ENCODE measurements around the gene CDC42SE2.

The CDC42SE2 gene

DNA sequence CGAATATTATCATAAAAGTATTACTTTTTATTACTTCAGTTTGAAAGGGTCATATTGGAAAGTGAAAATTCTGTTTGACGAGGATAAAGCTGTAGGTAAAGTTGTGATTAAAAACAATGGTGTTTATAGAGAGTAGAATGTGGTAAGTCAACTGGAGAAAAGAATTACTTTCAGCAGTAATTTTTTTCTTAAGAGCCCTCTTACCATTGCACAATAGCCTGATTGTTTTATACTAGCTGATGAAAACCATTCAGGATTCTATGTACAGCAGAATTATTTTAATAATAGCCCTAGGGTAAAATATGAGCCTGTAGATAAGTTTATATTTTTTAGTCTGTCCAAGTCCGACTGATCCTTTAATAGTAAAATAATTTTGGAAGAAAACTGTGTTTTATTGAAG, 16.6 kb downstream of the CDC42SE2 start:
- no peak for DNase-seq

DNA sequence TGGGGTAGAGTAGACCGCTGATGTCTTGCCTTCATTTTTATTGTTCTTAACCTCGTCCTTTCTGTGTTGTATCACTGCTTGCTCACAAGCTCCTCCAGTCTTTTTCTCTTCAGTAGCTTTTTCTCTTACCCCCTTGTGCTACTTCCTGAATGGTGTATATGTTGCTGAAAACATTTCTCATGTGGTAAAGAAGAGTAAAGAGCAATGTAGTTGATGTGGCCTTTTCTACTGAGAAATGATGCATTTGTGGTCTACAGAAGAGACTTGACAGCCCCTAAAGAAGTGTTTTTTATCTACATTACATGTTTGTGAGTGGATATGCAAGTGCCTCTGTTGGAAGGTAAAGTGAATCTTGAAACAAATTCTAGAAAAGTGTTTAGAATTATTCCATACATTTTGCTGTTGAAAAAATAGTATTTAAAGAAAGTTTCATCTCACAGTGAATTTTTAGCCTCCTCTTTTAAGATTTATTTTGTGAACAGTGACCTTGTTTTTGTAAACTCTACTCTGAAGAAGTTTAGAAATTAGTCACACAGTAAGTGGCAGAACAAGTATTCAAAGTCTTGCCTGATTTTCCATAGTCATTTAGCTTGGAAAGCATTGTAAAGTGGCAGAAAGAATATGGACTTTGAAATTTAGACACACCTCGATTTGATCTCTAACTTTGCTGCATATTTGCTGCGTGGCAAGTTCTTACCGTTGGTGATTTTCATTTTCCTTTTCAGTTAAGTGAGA, 17.4 kb downstream of the CDC42SE2 start:
- DNase-seq: no peak

DNA sequence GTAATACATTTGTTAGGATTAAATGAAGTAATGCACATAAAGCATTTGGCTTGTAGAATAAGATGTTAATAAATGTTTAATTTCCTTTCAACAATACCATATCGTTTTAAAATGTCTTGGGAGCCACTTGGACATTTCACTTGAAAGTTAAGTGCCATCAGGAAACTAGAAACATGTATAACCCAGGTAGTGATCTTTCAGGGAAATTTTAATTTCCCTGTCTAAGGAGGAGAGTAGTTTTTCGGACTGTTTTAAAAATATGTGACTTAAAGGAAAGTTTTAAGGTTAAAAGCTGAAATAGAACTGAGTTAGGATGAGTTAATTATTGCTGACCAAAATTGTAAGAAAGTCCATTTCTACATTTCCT, 18.0 kb downstream of the CDC42SE2 start:
- no peak for DNase-seq

DNA sequence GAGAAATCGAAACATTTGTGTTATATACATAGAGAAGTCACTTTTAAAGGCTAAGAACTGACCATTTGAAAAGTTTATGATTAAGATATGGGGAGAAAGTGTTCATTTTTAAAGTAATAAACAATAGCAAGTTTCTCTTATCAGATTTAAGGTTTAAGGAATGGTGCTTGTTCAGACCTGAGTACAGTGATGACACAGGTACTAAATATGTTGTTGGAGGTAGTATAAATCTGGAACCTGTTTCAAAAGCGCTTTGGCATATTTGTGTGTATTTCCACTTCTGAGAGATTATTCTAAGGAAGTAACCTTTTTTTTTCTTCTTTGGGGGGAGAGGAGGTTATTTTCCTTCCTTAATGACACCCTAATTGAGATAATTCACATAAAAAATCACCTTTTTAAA, 18.4 kb downstream of the CDC42SE2 start:
- DNase-seq: no peak

DNA sequence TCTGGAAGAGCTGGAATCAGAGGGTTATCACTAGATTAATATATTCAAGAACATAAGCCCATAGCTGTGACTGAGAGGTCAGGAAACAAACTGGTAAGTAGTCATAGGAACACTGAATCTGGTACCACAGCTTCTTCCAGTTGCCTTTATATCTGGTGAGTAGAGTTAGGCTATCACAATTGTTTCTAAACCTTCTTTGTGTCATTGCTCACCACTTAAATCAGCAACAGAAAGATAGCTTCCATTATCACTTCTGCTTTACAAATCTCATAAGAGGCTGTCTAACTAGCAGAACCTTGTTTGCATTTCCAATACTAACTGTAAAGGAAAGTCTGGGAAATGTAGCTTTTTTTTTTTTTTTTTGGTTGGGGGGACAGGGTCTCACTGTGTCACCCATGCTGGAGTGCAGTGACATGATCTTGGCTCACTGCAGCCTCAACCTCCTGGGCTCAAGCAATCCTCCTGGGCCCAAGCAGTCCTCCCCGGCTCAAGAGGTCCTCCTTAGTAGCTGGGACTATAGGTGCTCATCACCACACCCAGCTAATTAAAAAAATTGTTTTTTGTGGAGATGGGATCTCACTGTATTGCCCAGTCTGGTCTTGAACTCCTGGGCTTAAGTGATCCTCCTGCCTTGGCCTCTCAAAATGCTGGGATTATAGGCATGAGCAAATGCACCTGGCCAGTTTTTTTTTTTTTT, 22.0 kb downstream of the CDC42SE2 start:
- no peak for DNase-seq

DNA sequence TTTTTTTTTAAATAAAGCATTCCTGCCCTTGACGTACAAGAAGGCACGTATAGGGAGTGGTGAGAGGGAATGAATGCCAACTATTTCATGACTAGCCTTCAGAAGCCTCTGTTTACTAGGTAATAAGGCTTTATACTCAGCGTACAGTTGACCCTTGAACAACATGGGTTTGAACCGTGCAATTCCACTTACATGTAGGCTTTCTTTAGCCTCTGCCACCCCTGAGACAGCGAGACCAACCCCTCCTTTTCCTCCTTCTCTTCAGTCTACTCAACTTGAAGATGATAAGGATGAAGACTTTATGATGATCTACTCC, 22.5 kb downstream of the CDC42SE2 start:
- DNase-seq: no peak

DNA sequence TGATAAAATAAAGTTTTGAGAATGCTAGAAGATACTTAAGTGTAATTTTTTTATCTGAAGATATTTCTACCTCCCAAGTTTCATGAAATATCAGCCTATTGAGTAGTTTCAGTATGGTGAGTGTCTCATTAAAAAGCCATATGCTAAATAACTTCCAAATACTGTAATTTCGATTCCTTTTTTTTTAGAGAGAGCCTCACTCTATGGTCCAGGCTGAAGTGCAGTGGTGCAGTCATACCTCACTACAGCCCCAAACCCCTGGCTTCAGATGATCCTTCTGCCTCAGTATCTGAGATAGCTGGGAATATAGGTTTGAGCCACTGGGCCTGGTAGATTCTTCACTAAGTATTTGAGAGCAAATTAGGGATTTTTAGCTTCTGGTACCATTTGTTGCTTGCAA, 24.5 kb downstream of the CDC42SE2 start:
- DNase-seq: no peak

DNA sequence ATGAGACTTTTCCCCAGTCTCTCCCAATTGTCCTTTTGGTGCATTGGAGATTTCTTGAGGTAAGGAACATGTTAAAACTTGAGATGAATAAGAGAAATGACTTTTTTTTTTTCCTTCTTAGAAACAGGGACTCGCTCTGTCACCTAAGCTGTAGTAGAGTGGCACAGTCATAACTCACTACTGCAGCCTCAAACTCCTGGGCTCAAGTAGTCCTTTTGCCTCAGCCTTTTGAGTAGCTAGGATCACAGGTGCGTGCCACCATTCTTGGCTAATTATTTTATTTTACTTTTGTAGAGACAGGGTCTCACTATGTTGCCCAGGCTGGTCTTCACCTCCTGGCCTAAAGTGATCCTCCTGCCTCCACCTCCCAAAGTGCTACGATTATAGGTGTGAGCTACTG, 25.9 kb downstream of the CDC42SE2 start:
- no peak for DNase-seq

DNA sequence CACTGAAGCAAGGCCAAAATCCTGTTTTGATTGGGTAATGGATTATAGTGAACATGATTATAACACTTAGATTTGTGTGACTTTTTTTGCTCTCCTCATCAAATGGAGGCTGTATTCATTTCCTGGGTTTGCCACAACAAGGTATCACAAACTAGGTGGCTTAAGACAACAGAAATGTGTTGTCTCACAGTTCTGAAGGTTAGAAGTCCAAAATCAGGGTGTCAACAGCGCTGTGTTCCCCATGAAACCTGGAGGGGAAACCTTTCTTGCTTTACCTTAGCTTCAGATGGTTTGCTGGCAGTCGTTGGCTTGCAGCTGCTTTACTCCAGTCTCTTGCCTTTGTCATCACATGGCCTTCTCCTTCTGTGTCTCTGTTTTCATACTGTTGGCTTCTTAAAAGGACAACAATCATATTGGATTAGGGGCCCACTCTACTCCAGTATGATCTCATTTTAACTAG, 32.4 kb downstream of the CDC42SE2 start:
- no peak for DNase-seq

DNA sequence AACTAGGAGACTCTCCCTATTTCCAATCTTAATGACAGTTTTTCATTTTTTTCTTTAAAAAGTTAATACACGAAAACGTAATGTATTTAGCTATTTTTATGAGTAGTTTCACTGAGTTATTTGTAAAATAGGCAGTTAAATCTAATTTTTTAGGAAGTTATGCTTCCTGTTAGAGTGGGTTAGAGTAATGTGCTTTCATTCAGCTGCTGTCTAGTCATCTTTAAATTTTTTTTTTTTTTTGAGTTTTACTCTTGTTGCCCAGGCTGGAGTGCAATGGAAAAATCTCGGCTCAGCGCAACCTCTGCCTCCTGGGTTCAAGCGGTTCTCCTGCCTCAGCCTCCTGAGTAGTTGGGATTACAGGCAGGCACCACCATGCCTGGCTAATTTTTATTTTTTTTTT, 34.0 kb downstream of the CDC42SE2 start:
- DNase-seq: no peak

DNA sequence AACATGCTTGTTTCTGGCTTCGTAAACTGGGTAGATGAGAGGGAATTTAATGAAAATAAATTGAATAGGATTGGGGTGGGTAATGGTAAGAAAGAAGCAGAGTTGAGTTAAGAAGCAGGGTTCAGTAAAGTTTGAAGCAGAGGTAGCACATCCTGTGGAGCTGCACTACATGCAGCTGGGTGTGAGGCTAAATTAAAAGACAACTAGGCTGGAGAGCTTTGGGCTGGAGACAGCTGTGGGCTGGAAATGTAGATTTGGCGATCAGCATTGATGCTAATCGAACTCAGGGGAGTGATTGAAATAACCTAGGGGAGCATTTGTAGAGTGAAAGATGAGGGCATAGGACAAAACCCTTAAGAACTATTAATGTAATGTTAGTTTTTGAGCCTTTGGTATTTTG, 35.6 kb downstream of the CDC42SE2 start:
- no peak for DNase-seq

DNA sequence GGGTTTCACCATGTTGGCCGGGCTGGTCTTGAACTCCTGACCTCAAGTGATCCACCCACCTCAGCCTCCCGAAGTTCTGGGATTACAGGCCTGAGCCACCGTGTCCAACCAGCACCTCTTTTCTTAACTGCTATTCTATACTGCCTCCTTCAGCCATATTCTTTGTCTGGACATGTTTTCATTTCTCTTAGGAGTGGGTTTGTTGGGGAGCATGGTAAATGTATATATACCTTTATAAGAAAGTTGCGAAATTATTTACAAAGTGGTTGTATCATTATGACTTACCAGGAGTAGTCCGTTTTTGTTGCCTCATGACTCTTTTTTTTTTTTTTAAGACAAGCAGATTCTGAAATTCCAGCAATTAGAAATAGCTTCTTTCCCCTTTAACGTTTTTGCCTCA, 38.7 kb downstream of the CDC42SE2 start:
- no peak for DNase-seq

DNA sequence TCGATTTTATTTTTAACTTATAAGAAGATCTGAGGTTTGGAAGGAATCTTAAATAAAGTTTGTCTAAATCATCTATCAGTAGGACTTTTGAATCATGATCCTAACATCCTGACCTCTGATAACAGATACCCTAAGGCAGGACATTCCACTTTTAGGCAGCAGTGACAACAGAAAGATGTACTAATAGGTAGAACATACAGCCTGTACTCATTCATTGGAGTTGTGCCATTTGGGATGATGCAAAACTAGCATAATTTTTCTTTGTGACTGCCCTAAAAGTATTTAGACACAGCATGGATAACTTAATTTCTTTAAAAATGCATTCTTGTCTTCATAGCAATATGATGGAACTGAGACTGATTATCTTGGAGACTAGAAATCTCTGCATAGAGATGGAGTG, 39.7 kb downstream of the CDC42SE2 start:
- no peak for DNase-seq

DNA sequence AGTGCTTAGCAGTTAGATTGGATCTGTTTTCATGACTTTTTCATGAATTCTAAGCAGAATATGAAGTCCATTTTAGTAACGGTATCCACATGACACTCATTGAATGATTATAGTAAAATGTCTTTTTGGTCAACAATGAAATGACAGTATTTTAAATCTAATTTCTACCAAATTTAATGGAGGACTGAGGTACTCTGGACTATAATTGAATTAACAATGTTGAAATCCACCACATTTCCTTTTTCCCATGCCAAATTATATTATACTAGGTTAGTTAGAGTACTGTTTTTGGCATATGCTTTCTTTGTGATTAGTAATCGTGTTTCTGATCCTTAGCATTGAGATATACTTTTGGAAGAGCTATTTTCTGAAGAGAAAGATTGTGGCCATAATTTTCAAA, 40.6 kb downstream of the CDC42SE2 start:
- no peak for DNase-seq

DNA sequence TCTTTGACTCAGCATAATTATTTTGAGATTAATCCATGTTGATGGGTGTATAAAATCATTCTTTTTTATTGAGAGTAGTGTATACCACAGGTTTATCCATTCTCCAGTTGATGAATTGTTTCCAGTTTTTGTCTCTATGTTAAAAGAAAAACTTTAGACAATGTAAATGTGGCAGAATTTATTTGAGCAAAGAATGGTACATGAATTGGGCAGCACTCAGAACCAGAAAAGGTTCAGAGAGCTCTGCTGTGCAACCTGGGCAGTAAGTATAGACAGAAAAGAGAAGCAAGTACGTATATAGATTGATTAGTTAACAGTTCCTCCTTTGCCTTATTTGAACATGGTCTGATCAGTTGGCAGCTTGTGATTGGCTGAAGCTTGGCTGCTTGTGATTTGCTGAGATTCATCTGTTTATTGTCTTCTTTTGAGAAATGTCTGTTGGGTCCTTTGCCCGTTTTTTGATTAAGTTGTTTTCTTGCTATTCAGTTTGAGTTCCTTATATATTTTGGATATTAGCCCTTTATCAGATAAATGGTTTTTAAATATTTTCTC, 41.4 kb downstream of the CDC42SE2 start:
- DNase-seq: no peak

DNA sequence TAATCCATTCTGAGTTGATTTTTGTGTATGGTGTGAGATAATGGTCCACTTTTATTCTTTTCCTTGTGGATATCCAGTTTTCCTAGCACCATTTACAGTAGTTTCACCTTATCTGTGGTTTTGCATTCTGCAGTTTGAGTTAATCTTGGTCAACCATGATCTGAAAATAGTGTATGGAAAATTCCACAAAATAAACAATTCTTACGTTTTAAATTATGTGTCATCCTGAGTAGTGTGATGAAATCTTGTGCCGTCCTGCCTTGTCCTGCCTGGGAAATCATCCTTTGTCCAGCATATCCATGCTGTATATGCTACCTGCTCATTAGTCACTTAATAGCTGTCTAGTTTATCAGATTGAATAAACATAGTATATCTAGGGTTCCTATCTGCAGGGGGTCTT, 42.1 kb downstream of the CDC42SE2 start:
- DNase-seq: no peak

DNA sequence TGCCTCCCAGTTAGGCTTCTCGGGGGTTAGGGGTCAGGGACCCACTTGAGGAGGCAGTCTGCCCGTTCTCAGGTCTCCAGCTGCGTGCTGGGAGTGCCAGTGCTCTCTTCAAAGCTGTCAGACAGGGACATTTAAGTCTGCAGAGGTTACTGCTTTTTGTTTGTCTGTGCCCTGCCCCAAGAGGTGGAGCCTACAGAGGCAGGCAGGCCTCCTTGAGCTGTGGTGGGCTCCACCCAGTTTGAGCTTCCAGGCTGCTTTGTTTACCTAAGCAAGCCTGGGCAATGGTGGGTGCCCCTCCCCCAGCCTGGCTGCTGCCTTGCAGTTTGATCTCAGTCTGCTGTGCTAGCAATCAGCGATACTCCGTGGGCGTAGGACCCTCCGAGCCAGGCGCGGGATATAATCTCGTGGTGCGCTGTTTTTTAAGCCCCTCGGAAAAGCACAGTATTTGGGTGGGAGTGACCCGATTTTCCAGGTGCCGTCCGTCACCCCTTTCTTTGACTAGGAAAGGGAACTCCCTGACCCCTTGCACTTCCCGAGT, 48.5 kb downstream of the CDC42SE2 start:
- DNase-seq: peak; percentile 24

DNA sequence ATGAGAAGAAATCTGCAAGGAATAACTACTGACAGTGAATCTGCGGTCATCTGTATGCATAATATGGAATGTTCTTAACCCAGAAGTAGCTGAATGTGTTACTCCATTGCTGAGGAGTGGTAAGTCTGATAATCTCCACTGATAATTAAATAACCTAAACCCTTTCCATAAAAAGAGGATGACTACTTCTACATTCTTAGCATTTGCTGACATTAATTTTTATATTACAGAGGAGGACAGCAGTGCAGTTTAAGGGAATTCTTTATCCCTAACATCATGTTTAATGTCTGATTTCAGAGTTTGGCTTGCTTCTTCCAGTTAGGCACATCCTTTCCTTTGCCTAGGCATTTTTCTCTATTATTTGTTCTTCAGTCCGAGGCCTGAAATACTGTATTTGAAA, 52.2 kb downstream of the CDC42SE2 start:
- DNase-seq: no peak

DNA sequence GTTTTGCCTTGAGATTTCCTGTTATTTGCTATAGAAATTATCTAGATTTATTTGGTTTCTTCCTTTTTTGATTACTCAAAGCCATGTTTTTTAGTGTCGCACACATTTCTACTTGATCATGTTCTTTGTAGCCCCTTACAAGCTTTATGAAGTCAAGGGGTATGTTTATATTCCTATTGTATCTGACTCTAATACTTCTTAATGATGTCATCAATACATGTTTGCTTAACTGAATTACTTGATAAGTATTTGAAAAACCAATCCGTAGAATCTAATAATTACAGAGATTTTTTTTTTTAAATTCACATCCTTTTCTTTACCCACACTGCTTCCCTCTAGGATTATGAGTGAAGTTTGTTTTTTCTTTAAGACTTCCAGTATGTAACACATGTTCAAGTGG, 53.0 kb downstream of the CDC42SE2 start:
- DNase-seq: no peak

DNA sequence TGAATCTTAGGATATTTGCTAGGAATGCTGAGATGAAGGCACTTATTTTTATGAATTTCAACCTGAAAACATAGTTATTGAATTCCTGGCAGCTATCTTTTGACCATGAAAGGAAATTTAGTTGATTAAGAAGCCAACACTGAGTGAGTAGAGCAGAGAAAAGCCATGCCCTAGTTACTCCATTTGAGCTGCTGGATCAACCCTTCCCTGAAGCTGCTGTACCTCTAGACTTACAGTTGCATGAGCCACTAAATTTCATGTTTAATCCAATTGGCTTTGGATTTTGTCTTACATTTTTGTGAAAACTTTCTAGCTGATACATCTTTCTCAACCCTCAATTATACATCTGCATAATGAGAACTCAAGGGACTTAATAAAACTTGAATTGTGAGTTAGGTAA, 54.6 kb downstream of the CDC42SE2 start:
- no peak for DNase-seq

DNA sequence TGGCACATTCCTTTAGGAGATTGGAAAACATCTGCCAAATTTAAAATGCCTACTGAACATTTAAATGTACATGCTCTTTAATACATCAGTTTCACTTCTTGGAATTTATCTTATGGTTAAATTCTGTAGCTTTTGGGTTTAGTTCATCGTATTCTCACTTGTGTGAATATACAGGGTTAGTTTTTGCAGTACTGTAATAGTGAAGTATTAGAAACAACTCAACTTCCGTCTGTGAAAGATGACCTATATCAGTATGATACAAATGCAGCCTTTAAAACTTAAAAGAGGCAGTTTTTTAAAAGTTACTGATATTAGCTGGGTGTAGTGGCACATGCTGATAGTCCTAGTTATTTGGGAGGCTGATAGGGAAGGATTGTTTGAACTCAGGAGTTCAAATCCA, 57.2 kb downstream of the CDC42SE2 start:
- DNase-seq: no peak

DNA sequence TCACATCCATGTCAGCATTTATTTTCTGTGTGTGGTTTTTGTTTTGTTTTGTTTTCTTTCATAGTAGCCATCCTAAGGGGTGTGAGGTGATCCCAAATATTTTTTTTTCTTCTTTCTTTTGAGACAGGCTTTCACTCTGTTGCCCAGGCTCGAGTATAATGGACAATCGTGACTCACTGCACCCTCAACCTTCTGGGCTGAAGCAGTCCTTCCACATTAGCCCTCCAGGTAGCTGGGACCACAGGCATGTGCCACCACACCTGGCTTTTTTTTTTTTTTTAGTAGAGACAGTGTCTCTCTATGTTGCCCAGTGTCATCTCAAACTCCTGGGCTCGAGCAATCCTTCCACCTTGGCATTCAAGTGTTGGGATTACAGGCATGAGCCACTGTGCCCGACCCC, 59.1 kb downstream of the CDC42SE2 start:
- DNase-seq: no peak

DNA sequence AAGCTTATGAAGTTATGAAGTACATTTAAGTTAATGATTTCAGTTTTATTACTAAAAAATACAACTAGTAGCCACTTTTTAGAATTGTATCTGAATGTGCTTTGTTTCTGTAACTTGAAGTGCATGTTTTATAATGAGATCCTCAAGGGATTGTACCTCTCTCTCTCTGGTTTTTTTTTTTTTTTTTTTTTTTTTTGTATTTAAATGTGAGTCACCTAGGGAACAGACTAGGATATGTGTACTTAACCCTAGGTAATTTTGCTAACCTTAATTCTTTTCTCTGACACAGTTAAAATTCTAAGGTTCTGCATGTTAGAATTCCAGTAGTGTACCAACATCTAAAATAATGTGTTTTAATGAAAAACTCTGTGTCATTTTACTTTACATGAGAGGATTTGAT, 59.5 kb downstream of the CDC42SE2 start:
- DNase-seq: no peak

DNA sequence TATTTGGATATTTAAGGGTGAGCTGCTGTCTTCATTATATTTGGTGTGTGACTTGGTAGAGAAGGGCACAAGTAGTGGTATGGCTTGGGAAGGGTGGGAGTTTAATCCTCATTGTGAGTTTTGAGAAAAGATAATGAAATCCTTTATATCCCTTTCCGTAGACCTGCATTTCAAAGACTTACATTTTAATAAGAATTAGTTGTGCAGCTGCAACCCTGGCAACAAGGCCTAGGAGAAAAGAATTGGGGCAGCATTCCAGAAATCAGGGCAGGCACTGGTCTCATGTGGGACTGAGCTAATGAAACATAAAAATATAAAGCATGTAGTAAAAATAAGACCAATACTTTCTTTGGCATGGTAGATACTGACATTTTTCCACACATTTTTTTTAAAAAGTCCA, 60.5 kb downstream of the CDC42SE2 start:
- DNase-seq: no peak
